Esophagus squamous epithelium (tissue), 4 donors: ENCODE measurements around the gene FHOD3.

Experiments
- POLR2A ChIP-seq, 4 donors: fragments of 450-650 bp; IDR thresholded peaks; one replicate each; pipeline ENCODE4 v1.6.1; 2017; ENCODE audit warnings: antibody characterized with exemption in 4 of 4, mild to moderate bottlenecking in 4 of 4, moderate library complexity in 3 of 4
- TF ChIP-seq, protein P1 (sequence below), 6 experiments: fragments of 450-650 bp in 4 of 6; fragments of 200-600 bp in 2 of 6; sonication (generic) in 2 of 6; IDR thresholded peaks; one replicate each; pipeline ENCODE4 v1.5.1; 2016 to 2019; ENCODE audit warnings: antibody characterized with exemption in 6 of 6, mild to moderate bottlenecking in 4 of 6, moderate library complexity in 4 of 6

- TF ChIP-seq POLR2A (IDR thresholded peaks at IDR 0.05): no peak
- TF ChIP-seq, protein P1, sequence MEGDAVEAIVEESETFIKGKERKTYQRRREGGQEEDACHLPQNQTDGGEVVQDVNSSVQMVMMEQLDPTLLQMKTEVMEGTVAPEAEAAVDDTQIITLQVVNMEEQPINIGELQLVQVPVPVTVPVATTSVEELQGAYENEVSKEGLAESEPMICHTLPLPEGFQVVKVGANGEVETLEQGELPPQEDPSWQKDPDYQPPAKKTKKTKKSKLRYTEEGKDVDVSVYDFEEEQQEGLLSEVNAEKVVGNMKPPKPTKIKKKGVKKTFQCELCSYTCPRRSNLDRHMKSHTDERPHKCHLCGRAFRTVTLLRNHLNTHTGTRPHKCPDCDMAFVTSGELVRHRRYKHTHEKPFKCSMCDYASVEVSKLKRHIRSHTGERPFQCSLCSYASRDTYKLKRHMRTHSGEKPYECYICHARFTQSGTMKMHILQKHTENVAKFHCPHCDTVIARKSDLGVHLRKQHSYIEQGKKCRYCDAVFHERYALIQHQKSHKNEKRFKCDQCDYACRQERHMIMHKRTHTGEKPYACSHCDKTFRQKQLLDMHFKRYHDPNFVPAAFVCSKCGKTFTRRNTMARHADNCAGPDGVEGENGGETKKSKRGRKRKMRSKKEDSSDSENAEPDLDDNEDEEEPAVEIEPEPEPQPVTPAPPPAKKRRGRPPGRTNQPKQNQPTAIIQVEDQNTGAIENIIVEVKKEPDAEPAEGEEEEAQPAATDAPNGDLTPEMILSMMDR (IDR thresholded peaks at IDR 0.05): no peak
These were observed 14.1 kb upstream of the FHOD3 start for GRCh38 chr18:36283448-36283847.
